ENCODE measurements around the gene TBC1D14.

DNA sequence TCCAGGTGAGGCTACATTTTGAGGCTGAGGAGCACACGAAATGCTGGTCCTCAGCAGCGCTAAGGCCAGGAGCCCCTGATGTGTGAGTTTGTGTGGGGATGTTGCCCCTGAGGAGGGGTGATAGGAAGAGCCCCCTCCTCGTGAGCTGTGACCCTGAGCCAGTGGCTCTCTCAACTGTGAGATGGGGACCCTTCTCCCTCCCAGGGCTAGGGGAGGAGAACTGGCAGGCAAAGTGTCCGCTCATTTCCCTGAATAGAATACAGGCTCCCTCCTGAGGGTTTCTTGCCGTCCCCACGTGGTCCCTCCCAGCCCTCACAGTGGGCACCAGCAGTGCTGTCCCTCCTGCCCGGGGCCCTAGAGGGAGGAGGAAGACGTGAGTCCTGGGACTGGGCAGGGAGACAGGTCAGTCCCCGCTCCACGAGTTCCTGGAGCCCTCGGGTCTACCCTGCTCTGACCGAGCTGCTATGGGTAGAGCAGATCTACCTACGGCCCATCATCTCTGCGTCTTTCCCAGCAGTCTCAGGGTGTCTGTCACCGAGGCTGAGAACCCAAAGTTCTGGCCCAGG lies 21.0 kb upstream of the TBC1D14 start:
- TF ChIP-seq, protein P1, sequence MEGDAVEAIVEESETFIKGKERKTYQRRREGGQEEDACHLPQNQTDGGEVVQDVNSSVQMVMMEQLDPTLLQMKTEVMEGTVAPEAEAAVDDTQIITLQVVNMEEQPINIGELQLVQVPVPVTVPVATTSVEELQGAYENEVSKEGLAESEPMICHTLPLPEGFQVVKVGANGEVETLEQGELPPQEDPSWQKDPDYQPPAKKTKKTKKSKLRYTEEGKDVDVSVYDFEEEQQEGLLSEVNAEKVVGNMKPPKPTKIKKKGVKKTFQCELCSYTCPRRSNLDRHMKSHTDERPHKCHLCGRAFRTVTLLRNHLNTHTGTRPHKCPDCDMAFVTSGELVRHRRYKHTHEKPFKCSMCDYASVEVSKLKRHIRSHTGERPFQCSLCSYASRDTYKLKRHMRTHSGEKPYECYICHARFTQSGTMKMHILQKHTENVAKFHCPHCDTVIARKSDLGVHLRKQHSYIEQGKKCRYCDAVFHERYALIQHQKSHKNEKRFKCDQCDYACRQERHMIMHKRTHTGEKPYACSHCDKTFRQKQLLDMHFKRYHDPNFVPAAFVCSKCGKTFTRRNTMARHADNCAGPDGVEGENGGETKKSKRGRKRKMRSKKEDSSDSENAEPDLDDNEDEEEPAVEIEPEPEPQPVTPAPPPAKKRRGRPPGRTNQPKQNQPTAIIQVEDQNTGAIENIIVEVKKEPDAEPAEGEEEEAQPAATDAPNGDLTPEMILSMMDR (IDR thresholded peaks at IDR 0.05), result no peak
- no peak for TF ChIP-seq POLR2A (IDR thresholded peaks at IDR 0.05)
